GM19468 (cell line): Measurements from ENCODE around the gene LUC7L3.

Experiments
- ATAC-seq: cut with Tn5 transposase; IDR thresholded peaks from one replicate; pipeline ENCODE4 v1.9.1; 2021; ENCODE audit warnings: mild to moderate bottlenecking, moderate library complexity, moderate number of reproducible peaks; ENCODE audit not compliant: unreplicated experiment; ENCODE audit errors: extremely low read depth

Gene LUC7L3

GRCh38 chr17:50775926-50776325, 56.5 kb downstream of the LUC7L3 start:
- no peak for ATAC-seq

GRCh38 chr17:50778471-50778870, 59.1 kb downstream of the LUC7L3 start:
- no peak for ATAC-seq

GRCh38 chr17:50778988-50779387, 59.6 kb downstream of the LUC7L3 start:
- no peak for ATAC-seq

GRCh38 chr17:50779747-50780353, 60.4 kb downstream of the LUC7L3 start:
- ATAC-seq: no peak

GRCh38 chr17:50781167-50781566, 61.8 kb downstream of the LUC7L3 start:
- no peak for ATAC-seq

GRCh38 chr17:50783193-50783660, 63.8 kb downstream of the LUC7L3 start:
- no peak for ATAC-seq

- no peak for ATAC-seq
Measured at GRCh38 chr17:50783905-50784304, 64.5 kb downstream of the LUC7L3 start.

- ATAC-seq: no peak
Measured at GRCh38 chr17:50785126-50785525, 65.7 kb downstream of the LUC7L3 start.

GRCh38 chr17:50785946-50786570, 66.7 kb downstream of the LUC7L3 start:
- no peak for ATAC-seq

GRCh38 chr17:50787106-50787505, 67.7 kb downstream of the LUC7L3 start:
- ATAC-seq: no peak

GRCh38 chr17:50790618-50791017, 71.2 kb downstream of the LUC7L3 start:
- ATAC-seq: no peak

GRCh38 chr17:50792132-50792531, 72.7 kb downstream of the LUC7L3 start:
- no peak for ATAC-seq

GRCh38 chr17:50793007-50793406, 73.6 kb downstream of the LUC7L3 start:
- no peak for ATAC-seq

GRCh38 chr17:50794361-50794760, 75.0 kb downstream of the LUC7L3 start:
- no peak for ATAC-seq

- no peak for ATAC-seq
Measured at GRCh38 chr17:50797135-50797810, 77.9 kb downstream of the LUC7L3 start.

- ATAC-seq: no peak
Measured at GRCh38 chr17:50798424-50799288, 79.3 kb downstream of the LUC7L3 start.

GRCh38 chr17:50799582-50799981, 80.2 kb downstream of the LUC7L3 start:
- ATAC-seq: no peak

GRCh38 chr17:50800196-50800700, 80.8 kb downstream of the LUC7L3 start:
- ATAC-seq: no peak

- ATAC-seq: no peak
Measured at GRCh38 chr17:50802609-50803571, 83.5 kb downstream of the LUC7L3 start.
